ENCODE results near the gene LRRC43. TPM values are rescaled to one million over a fixed set of nuclear protein-coding genes. Genes with fewer than 3 reads are reported as not detected.

The LRRC43 gene
- total RNA-seq, 1 experiment from 2014 or later: 0.66 TPM

DNA sequence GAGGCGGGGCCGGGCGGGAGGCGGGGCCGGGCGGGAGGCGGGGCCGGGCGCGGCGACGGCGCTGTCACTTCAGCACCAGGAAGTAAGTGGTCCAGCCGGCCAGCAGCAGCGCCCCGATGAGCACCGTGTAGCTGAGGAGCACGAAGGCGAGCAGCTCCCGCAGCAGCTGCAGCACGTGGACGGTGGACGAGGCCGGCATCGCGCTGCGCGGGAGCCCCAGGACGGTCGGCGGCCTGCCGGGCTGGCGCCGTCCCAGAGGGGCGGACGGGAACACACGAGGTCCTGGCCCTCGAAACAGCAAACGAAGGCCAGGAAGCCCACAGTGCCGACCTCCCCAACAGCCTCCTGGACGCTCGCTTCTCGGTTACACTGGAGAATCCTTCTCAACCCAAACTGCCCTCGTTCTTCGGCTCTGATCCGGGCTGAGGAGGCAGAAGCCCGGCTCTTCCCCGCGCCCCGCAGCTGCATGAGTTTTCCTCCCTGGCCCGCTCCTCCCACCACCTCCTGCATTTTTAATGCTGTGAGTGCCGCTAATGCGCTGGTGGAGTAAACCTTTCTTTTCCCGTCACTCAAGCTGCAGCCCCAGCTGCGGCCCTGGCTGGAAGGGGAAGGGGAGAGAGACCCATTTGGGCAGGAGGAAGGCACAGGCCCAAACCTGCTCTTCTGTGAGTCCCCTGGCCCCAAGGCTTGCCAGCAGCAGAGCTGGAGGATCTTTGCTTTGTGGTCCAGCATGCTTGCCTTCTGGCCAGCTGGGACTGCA is 43.6 kb downstream of the LRRC43 start:
- ATAC-seq (peak; percentile 64), DNase-seq (no peak)
- no TSS peak for BruUV-seq (replicated peaks)
- H2AFZ ChIP-seq (ENCODE audit: low read length): no peak overlapping the region
- intact Hi-C loops (cut with micrococcal nuclease): loop anchor here (1.0 to 5.0 kb wide), 2 partner anchors 41 to 301 kb away; partner anchors contain the start of genes KNTC1 and VPS33A
- peak overlapping the region; percentile 49; the same call in 1 of the 2 replicates for H3K4me3 ChIP-seq (ENCODE audit: low read length)
- no peaks in the 10 kb centered on the region for H3K9me3 ChIP-seq (ENCODE audit: low read length)
- ChIA-PET CTCF (interaction anchor here (0.5 kb wide), 1 partner anchor 36 kb away, joined by 3 read pairs; no protein-coding TSS in a partner anchor), POLR2A (ENCODE audit: unreplicated experiment) (interaction anchor here (0.5 to 0.6 kb wide), 3 partner anchors 78 to 825 kb away, joined by 3 to 11 read pairs (median 4); no protein-coding TSS in a partner anchor)
- no peaks in the 10 kb centered on the region for H3K9me2 ChIP-seq (replicated peaks; ENCODE audit: low read length)
- H3K36me3 ChIP-seq (ENCODE audit: low read depth, low read length): peaks cover 25% of the 10 kb centered on the region
- H3K27ac ChIP-seq (ENCODE audit: low read length): no peak overlapping the region
- no peaks in the 10 kb centered on the region for H3F3A ChIP-seq (ENCODE audit: low read length, unreplicated experiment)
- H4K20me1 ChIP-seq (ENCODE audit: low read length): peaks cover 9% of the 10 kb centered on the region; the same call in 1 of the 2 replicates
- no peaks in the 10 kb centered on the region for H3K27me3 ChIP-seq (ENCODE audit: low read length)
- TF ChIP-seq EZH2phosphoT487 (IDR thresholded peaks at IDR 0.05; ENCODE audit: borderline replicate concordance, low read length) (no peak), EZH2 (IDR thresholded peaks at IDR 0.05; ENCODE audit: low read length, unreplicated experiment) (no peak)
- TF ChIP-seq, protein P1, sequence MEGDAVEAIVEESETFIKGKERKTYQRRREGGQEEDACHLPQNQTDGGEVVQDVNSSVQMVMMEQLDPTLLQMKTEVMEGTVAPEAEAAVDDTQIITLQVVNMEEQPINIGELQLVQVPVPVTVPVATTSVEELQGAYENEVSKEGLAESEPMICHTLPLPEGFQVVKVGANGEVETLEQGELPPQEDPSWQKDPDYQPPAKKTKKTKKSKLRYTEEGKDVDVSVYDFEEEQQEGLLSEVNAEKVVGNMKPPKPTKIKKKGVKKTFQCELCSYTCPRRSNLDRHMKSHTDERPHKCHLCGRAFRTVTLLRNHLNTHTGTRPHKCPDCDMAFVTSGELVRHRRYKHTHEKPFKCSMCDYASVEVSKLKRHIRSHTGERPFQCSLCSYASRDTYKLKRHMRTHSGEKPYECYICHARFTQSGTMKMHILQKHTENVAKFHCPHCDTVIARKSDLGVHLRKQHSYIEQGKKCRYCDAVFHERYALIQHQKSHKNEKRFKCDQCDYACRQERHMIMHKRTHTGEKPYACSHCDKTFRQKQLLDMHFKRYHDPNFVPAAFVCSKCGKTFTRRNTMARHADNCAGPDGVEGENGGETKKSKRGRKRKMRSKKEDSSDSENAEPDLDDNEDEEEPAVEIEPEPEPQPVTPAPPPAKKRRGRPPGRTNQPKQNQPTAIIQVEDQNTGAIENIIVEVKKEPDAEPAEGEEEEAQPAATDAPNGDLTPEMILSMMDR (conservative IDR thresholded peaks at IDR 0.05; ENCODE audit: low read depth, low read length): no peak
- peak overlapping the region; percentile 65 for H3K4me2 ChIP-seq (ENCODE audit: low read length)
- no peak overlapping the region for H3K9ac ChIP-seq (ENCODE audit: low read length)
- H3K79me2 ChIP-seq (ENCODE audit: low read length): peaks cover 40% of the 10 kb centered on the region
- H3K4me1 ChIP-seq (ENCODE audit: insufficient read depth, low read length): peaks cover 18% of the 10 kb centered on the region

DNA sequence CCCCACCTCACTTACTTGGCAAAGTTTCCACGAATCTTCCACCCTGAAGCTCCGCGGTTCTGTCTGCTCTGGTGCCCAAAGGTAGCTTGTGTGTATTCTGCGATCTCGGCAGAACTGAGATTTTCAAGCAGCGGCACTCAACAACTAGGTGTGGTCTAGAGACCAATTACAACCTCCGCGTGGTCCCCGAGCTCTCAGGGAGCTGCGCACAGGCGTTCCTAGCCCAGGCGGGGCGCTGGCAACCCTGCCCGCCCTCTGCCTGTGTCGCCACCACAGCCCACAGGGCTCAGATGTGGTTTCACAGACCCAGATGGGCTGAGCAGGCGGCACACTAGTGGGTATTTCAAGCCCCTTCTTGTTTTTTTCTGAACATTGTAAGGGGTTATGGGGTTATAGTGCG is 44.4 kb downstream of the LRRC43 start:
- H3K4me3 ChIP-seq (ENCODE audit: low read length): no peak overlapping the region
- TF ChIP-seq EZH2phosphoT487 (IDR thresholded peaks at IDR 0.05; ENCODE audit: borderline replicate concordance, low read length) (no peak), EZH2 (IDR thresholded peaks at IDR 0.05; ENCODE audit: low read length, unreplicated experiment) (no peak)
- TF ChIP-seq, protein P1 (conservative IDR thresholded peaks at IDR 0.05; ENCODE audit: low read depth, low read length): no peak
- H3K79me2 ChIP-seq (ENCODE audit: low read length): peaks cover 32% of the 10 kb centered on the region
- ChIA-PET POLR2A (ENCODE audit: unreplicated experiment) (no interaction called here), CTCF (no interaction called here)
- peaks cover 22% of the 10 kb centered on the region for H3K36me3 ChIP-seq (ENCODE audit: low read depth, low read length)
- no peak overlapping the region for H2AFZ ChIP-seq (ENCODE audit: low read length)
- H3F3A ChIP-seq (ENCODE audit: low read length, unreplicated experiment): no peaks in the 10 kb centered on the region
- no peaks in the 10 kb centered on the region for H3K27me3 ChIP-seq (ENCODE audit: low read length)
- intact Hi-C loops (cut with micrococcal nuclease): loop anchor here (5.0 kb wide), 1 partner anchor 40 kb away; the partner anchor contains the start of gene VPS33A
- no TSS peak for BruUV-seq (replicated peaks)
- H3K9ac ChIP-seq (ENCODE audit: low read length): no peak overlapping the region
- ATAC-seq: no peak
- no peaks in the 10 kb centered on the region for H3K9me3 ChIP-seq (ENCODE audit: low read length)
- no peak overlapping the region for H3K27ac ChIP-seq (ENCODE audit: low read length)
- H3K9me2 ChIP-seq (replicated peaks; ENCODE audit: low read length): no peaks in the 10 kb centered on the region
- H3K4me1 ChIP-seq (ENCODE audit: insufficient read depth, low read length): peaks cover 18% of the 10 kb centered on the region
- DNase-seq: no peak
- no peak overlapping the region for H3K4me2 ChIP-seq (ENCODE audit: low read length)
- peaks cover 9% of the 10 kb centered on the region; the same call in 1 of the 2 replicates for H4K20me1 ChIP-seq (ENCODE audit: low read length)

DNA sequence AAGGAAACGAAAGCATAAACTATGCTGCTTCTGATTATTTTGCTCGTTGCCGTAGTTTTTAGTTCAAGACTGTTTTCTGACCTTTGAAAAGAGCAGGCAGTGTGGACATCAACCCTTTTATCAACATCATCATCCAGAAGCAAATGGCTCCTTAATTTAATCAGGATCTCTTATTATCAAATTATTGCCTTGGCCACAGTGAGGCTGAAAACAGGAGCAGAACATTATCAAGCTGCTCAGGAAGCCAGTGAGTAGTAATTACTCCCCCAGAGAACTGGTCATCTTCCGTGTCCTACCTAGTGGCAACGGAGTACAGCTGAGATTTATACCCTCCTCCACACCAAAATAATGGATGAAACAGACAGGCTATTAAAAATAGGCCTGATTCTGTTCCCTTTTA is 45.2 kb downstream of the LRRC43 start:
- DNase-seq: no peak
- TF ChIP-seq EZH2 (IDR thresholded peaks at IDR 0.05; ENCODE audit: low read length, unreplicated experiment) (no peak), EZH2phosphoT487 (IDR thresholded peaks at IDR 0.05; ENCODE audit: borderline replicate concordance, low read length) (no peak)
- TF ChIP-seq, protein P1 (conservative IDR thresholded peaks at IDR 0.05; ENCODE audit: low read depth, low read length): no peak
- peaks cover 25% of the 10 kb centered on the region for H3K79me2 ChIP-seq (ENCODE audit: low read length)
- H3K4me1 ChIP-seq (ENCODE audit: insufficient read depth, low read length): peaks cover 18% of the 10 kb centered on the region
- H3K36me3 ChIP-seq (ENCODE audit: low read depth, low read length): peaks cover 20% of the 10 kb centered on the region
- H4K20me1 ChIP-seq (ENCODE audit: low read length): peaks cover 9% of the 10 kb centered on the region; the same call in 1 of the 2 replicates
- ChIA-PET CTCF (no interaction called here), POLR2A (ENCODE audit: unreplicated experiment) (no interaction called here)
- no peak for ATAC-seq
- no peak overlapping the region for H3K27ac ChIP-seq (ENCODE audit: low read length)
- no peak overlapping the region for H3K4me3 ChIP-seq (ENCODE audit: low read length)
- H3K9ac ChIP-seq (ENCODE audit: low read length): no peak overlapping the region
- no TSS peak for BruUV-seq (replicated peaks)
- H3K4me2 ChIP-seq (ENCODE audit: low read length): no peak overlapping the region
- H2AFZ ChIP-seq (ENCODE audit: low read length): no peak overlapping the region
- H3K27me3 ChIP-seq (ENCODE audit: low read length): no peaks in the 10 kb centered on the region
- no peaks in the 10 kb centered on the region for H3F3A ChIP-seq (ENCODE audit: low read length, unreplicated experiment)
- no peaks in the 10 kb centered on the region for H3K9me3 ChIP-seq (ENCODE audit: low read length)
- intact Hi-C loops (cut with micrococcal nuclease): loop anchor here (5.0 kb wide), 1 partner anchor 39 kb away; the partner anchor contains the start of gene VPS33A
- H3K9me2 ChIP-seq (replicated peaks; ENCODE audit: low read length): no peaks in the 10 kb centered on the region
